HepG2 (cell line): ENCODE measurements around the gene TACC3. TPM values are rescaled to one million over a fixed set of nuclear protein-coding genes. Genes with fewer than 3 reads are reported as not detected.

ENCODE experiments used
- BHLHE40 ChIP-seq: IDR thresholded peaks from 2 replicates; pipeline ENCODE4 v1.6.1; 2011; ENCODE audit warnings: low read length, improper control_type of control experiment
- CREB1 ChIP-seq, 2 experiments: fragments of 450-650 bp in 1 of 2; IDR thresholded peaks; 2 replicates each; pipeline ENCODE4 v1.6.1; 2016 to 2017; ENCODE audit warnings: control low read depth in 1 of 2, mild to moderate bottlenecking in 1 of 2, missing compliant biosample characterization in 1 of 2, missing genetic modification characterization in 1 of 2
- E2F1 ChIP-seq: sonication (generic); formaldehyde crosslinking; IDR thresholded peaks from 2 replicates; pipeline ENCODE4 v1.5.0; 2020; ENCODE audit warnings: missing genetic modification reagents
- FOXA3 ChIP-seq: IDR thresholded peaks from 2 replicates; pipeline ENCODE4 v1.6.1; 2016; ENCODE audit warnings: missing genetic modification reagents, missing compliant biosample characterization
- GABPB1 ChIP-seq: IDR thresholded peaks from 2 replicates; pipeline ENCODE4 v1.6.1; 2016; ENCODE audit warnings: mild to moderate bottlenecking, missing genetic modification reagents, moderate library complexity, missing compliant biosample characterization
- KLF16 ChIP-seq, 2 experiments: sonication (generic) in 1 of 2; formaldehyde crosslinking in 1 of 2; IDR thresholded peaks; 2 replicates each; pipeline versions ENCODE4 v1.6.1 to v1.8.0; 2016 to 2023; ENCODE audit warnings: missing genetic modification reagents in 2 of 2, missing compliant biosample characterization in 1 of 2
- KMT2B ChIP-seq: IDR thresholded peaks from 2 replicates; pipeline ENCODE4 v1.6.1; 2016; ENCODE audit warnings: missing genetic modification reagents, missing compliant biosample characterization
- LCORL ChIP-seq, 2 experiments: fragments of 450-650 bp in 1 of 2; sonication (generic) in 1 of 2; formaldehyde crosslinking in 1 of 2; IDR thresholded peaks; 2 replicates each; pipeline versions ENCODE4 v1.5.0 to v1.6.1; 2017 to 2020; ENCODE audit warnings: antibody characterized with exemption in 1 of 2, missing genetic modification reagents in 1 of 2
- MAFG ChIP-seq: sonication (generic); formaldehyde crosslinking; IDR thresholded peaks from 2 replicates; pipeline ENCODE4 v1.5.1; 2020; ENCODE audit warnings: mild to moderate bottlenecking, missing genetic modification reagents
- PTBP1 ChIP-seq: fragments of 200-400 bp; formaldehyde crosslinking; IDR thresholded peaks from 2 replicates; pipeline ENCODE4 v1.6.1; 2018; ENCODE audit warnings: low read length, low read depth; ENCODE audit not compliant: poor library complexity, severe bottlenecking
- RFXAP ChIP-seq: sonication (generic); formaldehyde crosslinking; IDR thresholded peaks from 2 replicates; pipeline ENCODE4 v1.4.0; 2020; ENCODE audit warnings: missing genetic modification reagents, borderline replicate concordance
- SYNCRIP ChIP-seq: fragments of 200-400 bp; formaldehyde crosslinking; IDR thresholded peaks from 2 replicates; pipeline ENCODE4 v1.6.1; 2018; ENCODE audit warnings: mild to moderate bottlenecking, low read depth, low read length; ENCODE audit not compliant: insufficient read depth
- TGIF2 ChIP-seq: IDR thresholded peaks from 2 replicates; pipeline ENCODE4 v1.6.1; 2016; ENCODE audit warnings: control low read depth, missing compliant biosample characterization
- XRCC5 ChIP-seq: fragments of 200-400 bp; formaldehyde crosslinking; optimal IDR thresholded peaks from 2 replicates; pipeline ENCODE3; 2017; ENCODE audit warnings: mild to moderate bottlenecking, low read length
- ZBTB25 ChIP-seq: IDR thresholded peaks from 2 replicates; pipeline ENCODE4 v1.6.1; 2018; ENCODE audit warnings: missing genetic modification reagents
- ZNF546 ChIP-seq: sonication (generic); formaldehyde crosslinking; conservative IDR thresholded peaks from 2 replicates; pipeline ENCODE4 v1.8.1; 2023; ENCODE audit warnings: mild to moderate bottlenecking, missing genetic modification reagents
- ZNF563 ChIP-seq: sonication (generic); formaldehyde crosslinking; IDR thresholded peaks from 2 replicates; pipeline ENCODE4 v1.8.0; 2022; ENCODE audit warnings: mild to moderate bottlenecking, moderate library complexity, missing genetic modification reagents
- ZNF574 ChIP-seq: sonication (generic); formaldehyde crosslinking; IDR thresholded peaks from 2 replicates; pipeline ENCODE4 v1.4.0; 2020; ENCODE audit warnings: missing genetic modification reagents
- polyA plus RNA-seq, 8 experiments: library from polyadenylated mRNA; depleted of rRNA in 3 of 8; stranded (reverse) in 7 of 8; unstranded in 1 of 8; fragments of >200 nt; fragmentation: Illumina TruSeq in 4 of 8; extraction: Trizol in 4 of 8; gene quantifications; 2 replicates each; pipeline versions ENCODE4 v1.2.1 to v1.2.3, GENCODE V29; 2011 to 2016; ENCODE audit warnings: low read depth in 4 of 8, missing spikeins in 1 of 8, mixed read lengths in 1 of 8; ENCODE audit not compliant: insufficient read depth in 1 of 8
- total RNA-seq, 5 experiments: library from RNA; depleted of rRNA; stranded (reverse); fragments of >200 nt; fragmentation: Illumina TruSeq; extraction: Trizol; gene quantifications; 2 replicates each; pipeline ENCODE4 v1.2.3, GENCODE V29; 2016; ENCODE audit warnings: low read depth in 1 of 5

Gene TACC3
- total and polyA plus RNA-seq, 2 of the 13 experiments (the other 11 are each of a cell fraction or from before 2014, with no cell fraction given) = 20.3 to 21.2 TPM

- TF ChIP-seq BHLHE40 (peak; percentile 27; the same call in 1 of the 2 replicates), FOXA3 (CRISPR knock-in tag) (0 out of 2 replicates have a peak, but pooled peaks have one; percentile 23), ZNF546 (CRISPR knock-in tag) (0 out of 2 replicates have a peak, but pooled peaks have one; percentile 14), GABPB1 (CRISPR knock-in tag) (peak; percentile 91), KMT2B (peak; percentile 57), MAFG (CRISPR knock-in tag) (no peak), TGIF2 (CRISPR knock-in tag) (peak; percentile 85), SYNCRIP (no peak), ZBTB25 (CRISPR knock-in tag) (peak; percentile 78; the same call in 1 of the 2 replicates), KLF16 (CRISPR knock-in tag; IDR thresholded peaks at IDR 0.05) (peak in 1 of 2 experiments; percentile 7; a peak in 1 of 4 replicates), ZNF563 (peak; percentile 50; the same call in 1 of the 2 replicates), LCORL (IDR thresholded peaks at IDR 0.05) (no peak), LCORL (CRISPR knock-in tag; IDR thresholded peaks at IDR 0.05) (peak; percentile 64), PTBP1 (no peak), XRCC5 (peak; percentile 60), CREB1 (IDR thresholded peaks at IDR 0.05) (peak; percentile 55), CREB1 (CRISPR knock-in tag; IDR thresholded peaks at IDR 0.05) (0 out of 2 replicates have a peak, but pooled peaks have one; percentile 23), RFXAP (CRISPR knock-in tag) (peak; percentile 8; the same call in 1 of the 2 replicates), E2F1 (CRISPR knock-in tag) (peak; percentile 69), ZNF574 (peak; percentile 92)
These were observed at the start of gene TACC3, which contains the start of gene TMEM129 (continued) for GRCh38 chr4:1721003-1721665.
